ENCODE results near the gene C17orf75. TPM values are rescaled to one million over a fixed set of nuclear protein-coding genes. Genes with fewer than 3 reads are reported as not detected.

The C17orf75 gene
- total RNA-seq, 4 donors from 2014 or later = 9.2 to 16.7 (median 13.2) TPM

- Histone ChIP-seq H3K27ac (peak overlapping the region; percentile 91 to 99 (median 94)), H3K36me3 (peaks cover 0 to 37% of the 10 kb centered on the region in 2 donors), H3K4me3 (peak overlapping the region; percentile 72 to 99), H3K9me3 (no peaks in the 10 kb centered on the region), H3K4me1 (peaks cover 5 to 62% (median 37%) of the 10 kb centered on the region in 3 donors), H3K27me3 (no peaks in the 10 kb centered on the region)
- no peak for ATAC-seq
- WGBS, 2 donors (ENCODE audit: low coverage in 1 of 2) = 0 to 1% methylated on average over 20 of the region's 20 CpGs
- TF ChIP-seq POLR2A (IDR thresholded peaks at IDR 0.05) (no peak), EP300 (IDR thresholded peaks at IDR 0.05) (no peak), POLR2AphosphoS5 (IDR thresholded peaks at IDR 0.05) (no peak), CTCF (IDR thresholded peaks at IDR 0.05) (no peak)
These were observed 8.9 kb upstream of the C17orf75 start for GRCh38 chr17:32350666-32351418.

DNA sequence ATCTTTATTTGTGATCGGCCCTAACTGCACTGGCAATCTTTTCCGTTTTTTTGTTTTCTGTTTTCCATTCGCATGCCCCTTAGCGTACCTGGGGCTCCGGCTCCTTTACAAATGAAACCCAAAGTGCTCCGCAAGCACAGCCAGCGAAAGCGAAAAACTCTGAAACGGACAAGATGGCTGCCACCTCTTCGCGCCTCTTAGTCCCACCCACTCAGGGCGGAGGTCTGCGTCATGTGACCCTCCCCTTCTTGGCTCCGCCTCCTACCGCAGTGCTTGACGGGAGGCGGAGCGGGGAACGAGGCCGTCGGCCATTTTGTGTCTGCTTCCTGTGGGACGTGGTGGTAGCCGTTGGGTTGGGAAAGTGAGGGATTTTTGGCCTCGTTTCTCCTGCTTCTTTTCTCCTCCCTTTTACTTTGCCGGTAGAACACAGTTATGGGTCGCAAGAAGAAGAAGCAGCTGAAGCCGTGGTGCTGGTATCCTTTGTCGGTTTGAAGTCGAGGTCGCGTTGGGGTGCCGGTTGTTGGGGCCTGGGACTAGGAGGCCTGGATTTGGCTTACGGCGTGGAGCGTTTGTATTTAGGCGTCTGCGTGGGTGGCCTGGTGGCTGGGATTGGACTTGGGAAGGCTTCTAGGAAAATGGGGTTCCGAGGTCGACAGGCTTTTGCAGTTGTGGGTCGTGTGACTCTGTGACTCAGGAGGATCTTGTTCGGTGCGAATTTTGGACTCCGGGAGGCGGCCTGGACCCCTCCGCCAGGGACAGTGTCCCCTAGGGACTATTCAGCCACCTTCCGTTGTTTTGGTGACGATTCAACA is 8.1 kb upstream of the C17orf75 start, which contains the start of gene ZNF207:
TSS of gene ZNF207 (plus strand) at position 304 of the 812 bp plus-strand sequence. CDS start at position 433, 129 bp downstream.
- 0% methylated on average over 7 to 42 of the region's 47 CpGs for WGBS, 2 donors (ENCODE audit: low coverage in 1 of 2)
- no peaks in the 10 kb centered on the region for H3K27me3 ChIP-seq
- H3K4me1 ChIP-seq = peaks cover 0 to 54% (median 32%) of the 10 kb centered on the region in 3 donors
- no peaks in the 10 kb centered on the region for H3K9me3 ChIP-seq
- peaks cover 0 to 31% of the 10 kb centered on the region in 2 donors for H3K36me3 ChIP-seq
- peak within 1 kb of the TSS; percentile 91 to 99 (median 94) for H3K27ac ChIP-seq
- H3K4me3 ChIP-seq = peak within 1 kb of the TSS; percentile 72 to 99
- ATAC-seq = peak; percentile 99
- TF ChIP-seq CTCF (IDR thresholded peaks at IDR 0.05) (no peak), POLR2AphosphoS5 (IDR thresholded peaks at IDR 0.05) (peak; percentile 93), POLR2A (IDR thresholded peaks at IDR 0.05) (peak; percentile 50 to 65), EP300 (IDR thresholded peaks at IDR 0.05) (no peak)

GRCh38 chr17:32349503-32349853 is 7.5 kb upstream of the C17orf75 start:
- TF ChIP-seq CTCF (IDR thresholded peaks at IDR 0.05) = no peak
- H3K4me3 ChIP-seq = peak overlapping the region; percentile 72 to 99
- peaks cover 0 to 49% (median 28%) of the 10 kb centered on the region in 3 donors for H3K4me1 ChIP-seq
- no peaks in the 10 kb centered on the region for H3K9me3 ChIP-seq
- H3K36me3 ChIP-seq = peaks cover 0 to 25% of the 10 kb centered on the region in 2 donors
- no peaks in the 10 kb centered on the region for H3K27me3 ChIP-seq
- peak; percentile 26 for ATAC-seq
- peak overlapping the region; percentile 91 to 99 (median 94) for H3K27ac ChIP-seq
- WGBS, 2 donors (ENCODE audit: low coverage in 1 of 2) = 8 to 15% methylated on average over 9 to 15 of the region's 15 CpGs

DNA sequence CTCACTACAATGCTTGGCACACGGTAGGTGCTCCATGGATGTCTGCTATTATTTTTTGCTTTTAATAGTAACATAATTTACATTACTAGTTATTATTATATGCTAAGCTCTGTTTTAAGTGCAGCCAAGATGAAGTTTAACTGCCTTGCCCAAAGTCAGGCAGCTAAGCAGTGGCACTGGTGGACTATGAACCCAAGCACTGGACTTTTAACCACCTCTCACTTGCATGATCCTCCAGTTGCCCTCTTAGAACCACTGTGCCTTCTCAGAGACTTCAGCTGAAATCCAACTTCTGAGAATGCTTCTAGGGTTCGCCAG is 6.5 kb upstream of the C17orf75 start:
- H3K4me1 ChIP-seq = peaks cover 0 to 38% (median 21%) of the 10 kb centered on the region in 3 donors
- peaks cover 0 to 15% of the 10 kb centered on the region in 2 donors for H3K36me3 ChIP-seq
- no peaks in the 10 kb centered on the region for H3K9me3 ChIP-seq
- H3K4me3 ChIP-seq = no peak overlapping the region
- ATAC-seq = no peak
- no peaks in the 10 kb centered on the region for H3K27me3 ChIP-seq
- WGBS, 2 donors (ENCODE audit: low coverage in 1 of 2) = 70 to 98% methylated on average over 2 of the region's 2 CpGs
- H3K27ac ChIP-seq = no peak overlapping the region
- no peak for TF ChIP-seq POLR2AphosphoS5 (IDR thresholded peaks at IDR 0.05)
- TF ChIP-seq POLR2A (IDR thresholded peaks at IDR 0.05) = no peak
- no peak for TF ChIP-seq CTCF (IDR thresholded peaks at IDR 0.05)
- no peak for TF ChIP-seq EP300 (IDR thresholded peaks at IDR 0.05)

All from gastroesophageal sphincter (tissue), 4 donors.